Superior temporal gyrus (tissue), 1 donor: ENCODE results near the gene PER3.

Experiments
- DNase-seq: peaks from one replicate; pipeline ENCODE4 v3.0.0-alpha.2; 2016; ENCODE audit errors: extremely low spot score

The PER3 gene

DNA sequence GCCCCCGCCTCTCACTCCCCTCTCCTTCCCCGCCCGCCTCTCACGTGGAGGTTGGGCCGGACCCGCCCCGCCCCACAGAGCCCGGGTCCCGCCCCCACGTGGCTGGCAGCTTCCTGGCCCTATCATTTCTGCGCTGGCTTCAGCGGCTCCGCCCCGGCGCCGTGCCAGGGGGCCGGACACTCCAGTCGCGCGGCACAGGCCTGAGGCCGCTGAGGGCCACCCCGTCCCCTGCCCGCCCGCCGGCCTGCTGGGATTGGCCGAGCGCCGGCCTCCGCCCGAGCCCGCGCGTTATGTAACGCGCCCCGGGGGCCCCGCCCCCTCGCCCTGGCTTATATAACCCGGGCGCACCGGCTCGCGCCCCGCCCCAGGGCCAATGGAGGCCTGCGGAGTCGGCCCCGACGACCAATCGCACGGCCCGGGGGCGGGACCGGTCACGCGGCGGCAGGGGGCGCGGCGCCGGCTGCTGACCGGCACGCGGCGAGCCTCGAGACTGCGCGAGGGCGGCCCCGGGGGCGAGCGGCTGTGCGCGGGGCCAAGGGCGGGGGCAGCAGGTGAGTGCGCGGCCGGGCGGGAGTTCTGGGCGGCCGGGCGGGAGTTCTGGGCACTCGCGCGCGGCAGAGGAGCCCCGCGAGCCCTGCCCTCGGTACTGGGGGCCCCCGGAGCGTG lies at the start of gene PER3:
Gene PER3, plus strand, starts transcription at position 466 of the 666 bp plus-strand sequence. CDS start 587 bp downstream, outside the sequence.
- peak; percentile 95 for DNase-seq

DNA sequence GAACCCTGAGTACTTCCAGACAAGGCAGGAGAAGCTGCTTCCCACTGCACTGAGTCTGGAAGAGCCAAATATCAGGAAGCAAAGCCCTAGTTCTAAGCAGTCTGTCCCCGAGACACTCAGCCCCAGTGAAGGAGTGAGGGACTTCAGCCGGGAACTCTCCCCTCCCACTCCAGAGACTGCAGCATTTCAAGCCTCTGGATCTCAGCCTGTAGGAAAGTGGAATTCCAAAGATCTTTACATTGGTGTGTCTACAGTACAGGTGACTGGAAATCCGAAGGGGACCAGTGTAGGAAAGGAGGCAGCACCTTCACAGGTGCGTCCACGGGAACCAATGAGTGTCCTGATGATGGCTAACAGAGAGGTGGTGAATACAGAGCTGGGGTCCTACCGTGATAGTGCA lies 46.0 kb upstream of the PER3 start:
- DNase-seq = no peak

DNA sequence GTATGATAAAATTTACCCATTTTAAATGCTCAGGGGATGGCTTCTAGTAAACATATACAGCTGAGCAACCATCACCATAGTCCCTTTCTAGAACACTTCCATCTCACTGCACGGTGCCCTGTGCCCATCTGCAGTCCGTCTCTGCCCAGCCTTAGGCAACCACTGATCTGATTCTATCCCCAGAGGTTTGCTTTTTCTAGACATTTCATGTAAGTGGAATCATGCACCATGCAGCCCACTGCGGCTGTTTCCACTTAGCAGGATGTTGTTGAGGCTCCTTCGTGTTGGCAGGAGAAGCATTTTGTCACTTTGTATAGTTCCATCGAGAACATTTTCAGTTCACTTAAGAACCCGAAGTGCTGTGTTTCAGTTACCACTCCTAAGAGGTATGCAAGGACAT lies 40.7 kb upstream of the PER3 start:
- DNase-seq = no peak

DNA sequence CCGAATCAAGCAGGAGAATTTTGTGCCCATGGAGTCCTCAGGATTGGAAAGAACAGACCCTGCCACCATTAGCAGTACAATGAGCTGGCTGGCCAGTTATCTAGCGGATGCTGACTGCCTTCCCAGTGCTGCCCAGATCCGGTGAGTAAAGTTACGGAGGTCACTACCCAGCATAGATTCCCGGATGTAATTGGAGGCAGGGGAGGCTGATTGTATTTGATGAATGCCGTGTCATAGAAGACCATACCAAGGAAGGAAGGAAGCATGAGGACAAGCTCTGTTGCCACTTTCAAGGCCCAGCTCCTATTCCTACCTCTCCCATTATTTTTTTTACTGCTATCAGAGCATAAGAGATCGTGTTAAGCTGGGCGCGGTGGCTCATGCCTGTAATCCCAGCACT lies 39.2 kb upstream of the PER3 start:
- no peak for DNase-seq

DNA sequence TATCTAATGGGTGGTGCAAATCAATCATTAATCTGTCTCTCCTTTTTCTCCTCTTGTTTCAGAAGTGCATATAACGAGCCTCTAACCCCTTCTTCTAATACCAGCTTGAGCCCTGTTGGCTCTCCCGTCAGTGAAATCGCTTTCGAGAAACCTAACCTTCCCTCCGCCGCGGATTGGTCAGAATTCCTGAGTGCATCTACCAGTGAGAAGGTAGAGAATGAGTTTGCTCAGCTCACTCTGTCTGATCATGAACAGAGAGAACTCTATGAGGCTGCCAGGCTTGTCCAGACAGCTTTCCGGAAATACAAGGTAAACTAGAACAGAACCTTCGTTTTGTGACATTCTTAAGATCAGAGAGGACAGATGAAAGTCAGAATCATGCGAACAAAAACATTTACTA lies 38.3 kb upstream of the PER3 start:
- no peak for DNase-seq

DNA sequence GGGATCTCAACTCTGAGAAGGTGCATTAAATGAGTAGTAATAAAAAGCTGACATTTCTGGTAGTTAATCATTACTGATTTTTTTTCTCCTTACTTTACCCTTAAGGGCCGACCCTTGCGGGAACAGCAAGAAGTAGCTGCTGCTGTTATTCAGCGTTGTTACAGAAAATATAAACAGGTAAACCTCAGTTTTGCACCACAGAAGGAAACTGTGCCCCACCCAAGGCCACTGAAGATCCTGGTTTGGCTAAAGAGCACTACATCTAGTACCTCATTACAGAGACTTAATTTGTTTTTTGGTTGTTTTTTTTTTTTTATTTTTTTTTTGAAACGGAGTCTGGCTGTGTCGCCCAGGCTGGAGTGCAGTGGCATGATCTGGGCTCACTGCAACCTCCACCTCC lies 36.5 kb upstream of the PER3 start:
- no peak for DNase-seq

DNA sequence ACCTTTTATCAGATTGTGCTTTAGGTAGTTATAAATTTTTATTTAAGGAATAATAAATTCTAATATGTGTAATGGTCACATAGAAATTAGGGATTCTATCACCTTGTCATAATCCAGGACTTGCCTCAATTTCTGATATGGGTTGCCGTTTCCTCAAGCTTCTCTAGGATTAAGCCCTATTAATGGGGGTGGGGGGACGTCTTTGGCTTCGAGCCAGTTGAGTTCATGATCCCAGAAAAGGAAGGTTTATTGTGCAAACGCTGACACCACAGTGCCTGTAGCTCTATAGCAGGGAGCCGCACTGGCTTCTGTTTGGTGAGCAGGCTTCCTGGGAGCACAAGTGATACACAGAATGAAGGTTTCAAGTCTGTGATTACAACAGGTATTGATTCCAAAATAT lies 35.0 kb upstream of the PER3 start:
- DNase-seq = no peak

DNA sequence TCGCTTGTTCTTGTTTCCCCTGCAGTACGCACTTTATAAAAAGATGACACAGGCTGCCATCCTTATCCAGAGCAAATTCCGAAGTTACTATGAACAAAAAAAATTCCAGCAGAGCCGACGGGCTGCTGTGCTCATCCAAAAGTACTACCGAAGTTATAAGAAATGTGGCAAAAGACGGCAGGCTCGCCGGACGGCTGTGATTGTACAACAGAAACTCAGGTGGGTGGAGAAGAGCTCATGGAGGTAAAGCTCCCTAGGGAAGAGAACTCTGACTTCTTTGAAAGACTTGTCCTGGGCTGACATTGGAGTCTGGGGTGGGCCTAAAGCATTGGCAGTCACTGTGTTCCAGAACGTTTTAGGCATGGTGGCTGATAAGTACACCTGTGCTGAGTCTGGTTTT lies 32.9 kb upstream of the PER3 start:
- DNase-seq = no peak

DNA sequence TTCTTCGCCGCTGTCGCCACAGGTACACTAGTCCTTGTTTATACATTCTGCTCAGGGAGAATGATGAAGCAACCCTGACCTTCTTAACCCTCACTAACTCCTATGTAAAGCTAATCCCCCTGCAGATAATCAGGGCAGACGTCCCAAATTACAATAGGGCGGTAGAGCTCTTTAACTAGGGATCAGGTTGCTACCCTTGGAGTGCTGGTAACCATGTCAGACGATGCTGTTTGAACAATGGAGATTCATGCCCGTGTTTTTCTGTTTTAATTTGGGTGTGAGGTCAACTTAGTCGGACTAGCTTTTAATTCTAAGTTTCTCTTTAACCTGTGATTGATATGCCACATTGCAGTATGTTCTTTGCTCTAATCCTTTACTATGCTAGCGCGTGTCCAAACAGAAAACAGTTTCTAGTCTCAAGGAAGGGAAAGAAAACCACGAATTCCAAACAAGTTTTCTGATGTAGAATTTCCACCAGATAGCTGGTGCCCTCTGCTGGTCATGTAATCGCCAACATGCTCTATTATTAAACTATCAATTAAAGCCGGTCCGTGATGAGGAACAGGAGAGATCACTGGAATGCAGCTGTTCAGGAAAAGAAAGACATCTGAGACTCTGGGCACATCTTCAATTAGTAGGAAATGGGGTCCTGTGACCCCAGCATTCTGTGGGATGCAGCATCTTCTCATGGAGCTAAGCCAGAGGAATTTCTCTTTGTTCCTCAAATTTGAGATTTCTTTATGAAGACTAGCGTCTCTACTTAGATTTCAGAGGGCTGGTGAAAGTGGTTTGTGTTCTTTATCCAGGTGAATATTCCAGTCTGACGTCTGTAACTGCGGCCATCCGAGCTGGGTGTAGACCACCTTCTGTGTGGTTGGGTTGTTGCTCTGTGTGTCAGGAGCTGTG lies 31.3 kb upstream of the PER3 start:
- peak; percentile 96 for DNase-seq

DNA sequence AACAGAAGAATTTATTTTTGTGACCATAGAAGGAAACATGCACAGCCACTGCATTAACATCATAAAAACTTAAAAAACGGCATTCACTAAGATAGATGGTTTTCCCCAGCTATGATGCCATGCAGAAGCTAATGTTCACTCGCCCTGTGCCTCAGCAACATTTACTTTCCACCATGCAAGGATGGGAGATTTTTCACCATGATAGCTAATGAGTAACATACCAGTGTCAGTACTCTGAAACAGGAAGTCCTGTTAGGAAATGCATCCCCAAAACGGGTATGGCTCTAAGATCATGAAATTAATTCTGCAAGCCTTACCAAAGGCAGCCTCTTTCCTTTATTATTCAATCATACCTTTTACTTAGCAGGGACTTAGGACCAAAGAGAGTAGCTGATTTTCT lies 30.4 kb upstream of the PER3 start:
- no peak for DNase-seq

DNA sequence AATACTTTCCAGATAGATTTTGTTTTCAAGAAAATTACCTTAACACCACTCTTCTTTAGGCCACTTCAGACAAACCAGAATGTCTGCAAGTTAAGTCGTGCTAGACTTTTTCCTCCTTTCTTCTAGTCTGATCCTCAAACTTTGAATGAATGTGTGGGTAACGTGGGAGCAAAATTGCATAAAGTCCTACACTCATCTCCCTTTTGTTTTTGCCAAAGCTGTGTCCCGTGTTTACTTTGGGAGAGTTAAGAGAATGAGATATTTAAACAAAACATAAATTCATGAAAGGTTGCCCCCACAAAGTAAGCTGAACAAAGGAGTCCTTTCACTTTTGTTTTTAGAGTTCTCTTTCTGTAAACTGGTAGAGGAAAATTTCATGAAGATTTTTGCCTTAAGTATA lies 29.9 kb upstream of the PER3 start:
- DNase-seq = no peak

DNA sequence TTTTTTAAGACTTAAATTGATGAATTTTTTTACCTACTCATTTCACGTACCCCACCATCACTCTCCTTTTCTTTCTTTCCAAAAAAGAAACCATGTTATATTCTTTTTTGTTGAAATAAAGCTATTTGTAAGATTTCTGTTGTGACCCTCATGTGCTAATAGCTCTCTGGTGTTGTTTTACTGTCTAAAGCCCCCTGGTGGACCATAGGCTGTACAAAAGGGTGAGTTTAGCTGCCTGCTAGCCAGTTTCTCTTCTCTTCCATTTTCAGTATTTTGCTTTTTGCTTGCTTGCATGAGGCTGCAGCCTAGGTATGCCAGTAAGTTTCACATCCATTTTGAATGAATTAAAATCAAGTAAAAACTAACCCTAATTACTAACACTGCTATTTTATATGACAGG lies 28.6 kb upstream of the PER3 start:
- DNase-seq = no peak

DNA sequence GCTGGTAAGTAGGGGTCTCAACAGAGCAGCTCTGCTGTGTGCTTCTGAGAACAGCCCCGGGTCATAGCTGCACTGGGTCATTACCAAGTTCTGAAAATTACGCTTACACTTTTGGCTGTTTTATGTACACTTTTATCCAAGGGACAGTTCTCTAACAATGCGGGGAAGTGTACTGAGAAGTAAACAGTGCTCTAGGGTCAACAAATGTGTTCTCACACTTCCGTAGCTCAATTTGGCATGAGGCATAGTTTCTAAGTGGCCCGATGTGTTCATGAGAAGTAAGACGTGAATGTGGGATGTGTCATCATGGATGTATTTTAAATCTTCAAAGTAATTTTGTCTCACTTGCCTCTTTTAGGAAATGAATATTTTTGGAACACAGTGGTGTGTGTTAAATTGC lies 23.8 kb upstream of the PER3 start:
- peak; percentile 62 for DNase-seq

DNA sequence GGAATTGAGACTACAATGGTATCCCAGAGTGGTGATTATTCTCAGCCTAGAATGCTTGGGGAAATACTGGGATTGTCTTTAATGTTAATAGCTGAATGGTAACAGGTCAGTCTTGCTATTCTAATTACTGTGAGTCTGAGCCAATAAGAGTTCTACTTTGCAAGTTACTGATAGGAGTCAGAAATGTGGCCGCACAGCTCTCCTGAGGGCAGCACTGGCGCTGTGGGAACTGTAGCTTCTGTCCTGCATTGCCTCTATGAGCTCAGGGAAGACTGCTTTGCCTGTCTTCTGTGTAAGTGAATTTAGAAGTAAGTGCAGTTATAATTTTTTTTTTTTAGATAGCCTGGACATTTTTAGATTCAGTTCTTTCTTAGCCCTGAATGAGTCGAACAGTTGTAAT lies 23.0 kb upstream of the PER3 start:
- no peak for DNase-seq

DNA sequence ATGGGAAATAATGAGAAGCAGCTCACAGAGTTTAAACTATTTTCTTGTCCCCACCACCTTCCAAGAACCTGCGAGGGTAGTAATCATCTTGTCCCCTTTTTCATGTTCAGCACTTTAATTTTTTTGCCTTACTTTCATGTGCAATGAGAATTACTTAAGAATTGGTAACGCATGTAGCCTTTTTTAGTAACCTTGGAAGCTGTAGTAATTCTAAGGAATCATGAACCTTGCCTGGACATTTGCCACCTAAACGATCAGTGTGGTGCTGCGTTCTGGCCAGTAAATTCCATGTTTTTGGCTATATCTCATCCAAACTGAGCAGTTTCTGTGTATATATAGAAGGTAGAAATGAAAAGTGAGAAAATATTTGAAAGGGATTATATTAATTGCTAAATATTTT lies 16.9 kb upstream of the PER3 start:
- no peak for DNase-seq

DNA sequence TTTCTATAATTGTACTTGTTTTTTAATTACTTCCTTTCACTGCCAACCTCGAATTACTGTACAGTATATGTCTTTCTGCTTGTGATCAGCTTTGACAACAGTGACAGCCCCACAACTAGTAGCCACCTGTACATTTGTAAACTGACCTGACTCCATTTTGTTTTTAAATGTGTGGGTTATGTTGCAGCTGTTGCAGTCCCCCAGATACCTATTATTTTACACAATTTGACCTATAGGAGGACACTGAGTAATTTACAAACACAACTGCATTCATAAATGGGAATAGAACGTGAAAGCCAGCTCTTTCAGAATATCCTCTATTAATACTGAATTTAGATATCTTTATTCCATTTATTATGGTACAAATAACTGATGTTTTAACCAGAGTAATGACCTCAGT lies 15.5 kb upstream of the PER3 start:
- DNase-seq = no peak

DNA sequence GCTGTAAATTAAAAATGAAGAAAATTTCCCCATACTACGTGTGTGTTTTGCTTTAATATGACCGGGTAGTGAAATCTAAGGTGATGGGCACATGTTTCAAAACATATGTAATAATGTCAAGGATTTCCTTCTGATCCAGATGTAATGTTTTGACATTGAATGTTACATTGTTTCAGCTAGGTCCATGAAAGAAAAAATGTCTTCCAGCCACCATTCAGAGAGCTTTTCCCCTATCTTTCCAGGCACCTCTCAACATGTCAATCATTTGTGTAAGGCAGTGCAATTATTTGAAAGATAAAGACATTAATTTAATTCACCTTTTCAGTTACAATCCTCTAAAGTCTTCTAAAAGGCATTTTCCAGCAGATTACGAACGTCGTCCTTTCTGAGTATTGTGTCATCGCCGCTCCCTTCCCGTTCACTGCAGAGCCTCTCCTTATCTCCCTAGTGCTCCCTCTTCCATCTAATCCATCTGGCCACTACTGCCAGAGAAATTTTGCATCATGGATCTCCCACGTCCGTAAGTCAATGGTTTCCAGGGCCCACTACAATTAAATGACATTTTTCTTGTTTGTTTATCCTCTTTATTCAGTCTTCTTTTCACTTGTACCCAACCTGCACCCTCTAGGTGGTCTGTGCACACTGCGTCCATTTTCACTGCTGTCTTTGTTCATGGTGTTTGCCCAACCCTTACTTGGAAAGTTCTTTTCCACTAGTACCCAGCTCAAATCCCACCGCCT lies 14.2 kb upstream of the PER3 start:
- no peak for DNase-seq

DNA sequence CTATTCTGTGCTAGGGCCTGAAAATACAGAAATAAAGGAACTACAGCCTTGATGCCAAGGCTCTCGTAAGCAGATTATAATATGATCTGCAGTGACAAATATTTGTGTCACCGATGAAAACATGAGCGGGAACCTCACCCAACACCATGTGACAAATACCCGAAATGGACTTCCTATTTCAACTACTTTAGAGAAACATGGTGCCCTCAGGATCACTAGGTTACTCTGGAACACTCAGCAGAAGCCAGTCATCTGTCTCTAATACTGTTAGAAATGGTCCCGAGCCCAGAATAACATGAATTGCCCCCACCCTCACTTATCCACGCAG lies 13.5 kb upstream of the PER3 start:
- DNase-seq = no peak

DNA sequence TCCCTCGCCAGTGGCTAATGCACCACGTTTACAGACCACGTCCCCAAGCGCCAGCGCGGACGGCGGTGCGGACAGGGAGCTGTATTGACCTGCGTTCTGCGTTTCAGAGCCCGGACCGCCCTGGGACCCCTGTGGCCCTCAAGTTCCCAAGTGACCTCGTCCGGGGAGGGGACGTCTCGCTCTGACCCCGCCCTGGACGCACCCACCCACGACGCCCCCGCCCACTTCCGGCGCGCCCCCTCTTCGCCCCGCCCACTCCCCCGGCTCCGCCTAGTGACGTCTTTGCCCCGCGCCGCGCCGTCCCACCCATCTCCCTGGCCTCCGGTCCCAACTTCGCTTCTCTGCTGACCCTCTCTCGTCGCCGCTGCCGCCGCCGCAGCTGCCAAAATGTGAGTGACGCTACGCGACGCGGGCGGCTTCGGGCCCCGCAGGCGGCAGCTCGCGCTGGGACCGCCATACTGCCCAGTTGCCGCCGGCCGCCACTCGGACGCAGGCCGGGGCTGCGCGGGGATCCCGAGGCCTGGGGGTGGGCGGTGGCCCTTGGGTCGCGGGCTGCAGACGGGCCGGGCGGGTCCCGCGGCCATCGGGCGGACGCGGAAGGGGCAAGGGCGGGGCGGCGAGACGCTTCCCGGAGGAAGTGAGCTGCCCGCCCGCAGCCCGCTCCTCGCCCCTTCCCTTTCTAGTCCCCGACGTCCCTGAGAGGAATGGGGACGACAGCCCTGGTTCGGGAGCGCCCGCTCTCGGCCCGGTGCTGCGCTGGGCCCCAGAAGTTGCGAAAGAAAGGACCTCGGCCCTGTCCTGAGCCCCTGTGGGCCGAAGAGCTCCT lies 12.9 kb upstream of the PER3 start, which contains the start of gene VAMP3:
Gene VAMP3, plus strand, starts transcription at position 300 of the 826 bp plus-strand sequence. Its CDS starts 88 bp downstream, at position 388.
- DNase-seq = peak; percentile 71

DNA sequence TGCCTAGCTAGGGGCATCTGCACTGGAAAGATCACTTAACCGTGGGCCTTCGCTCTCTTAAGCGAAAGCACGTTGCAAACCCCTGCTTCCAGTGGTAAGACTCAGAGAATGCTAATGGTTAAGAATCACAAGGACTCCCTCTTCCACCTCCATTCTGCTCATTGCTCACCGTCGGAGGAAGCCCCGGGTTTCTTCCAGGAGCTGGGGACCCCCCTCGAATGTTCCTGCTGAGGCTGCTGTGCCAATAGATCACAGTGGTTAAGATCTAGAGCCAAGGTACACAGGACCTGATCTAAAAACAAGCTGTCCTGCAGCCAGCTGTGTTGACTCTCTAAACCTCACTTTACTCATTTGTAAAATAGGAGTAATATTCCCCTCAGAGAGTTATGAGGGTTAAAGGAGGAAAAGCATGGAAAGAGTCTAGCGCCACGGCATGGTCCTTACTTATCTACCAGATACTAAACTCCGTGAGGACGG lies 12.2 kb upstream of the PER3 start:
- no peak for DNase-seq

DNA sequence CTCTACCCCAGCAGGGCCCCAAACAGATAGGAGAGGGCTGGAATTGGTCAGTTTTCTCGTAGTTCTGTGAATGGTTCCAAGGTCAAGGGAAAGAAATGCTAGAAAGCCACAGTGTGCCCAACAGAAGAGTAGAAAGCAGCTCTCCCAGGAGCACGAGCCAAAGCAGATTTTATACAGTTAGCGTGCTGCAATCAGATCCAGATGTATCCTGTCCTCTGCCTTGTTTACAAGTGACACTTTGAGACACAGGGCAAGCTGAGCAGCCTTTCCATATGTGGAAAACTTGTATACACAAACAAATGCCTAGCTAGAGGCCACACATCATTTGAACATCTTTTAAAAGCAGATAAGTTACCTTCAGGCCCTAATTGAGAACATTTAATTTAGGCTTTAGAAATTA lies 6.5 kb upstream of the PER3 start:
- no peak for DNase-seq
